GM12801 (cell line): ENCODE data around the gene PAQR9.

Experiments
- CTCF ChIP-seq: IDR thresholded peaks from one replicate; pipeline ENCODE4 v1.5.1; 2011; ENCODE audit warnings: control low read depth; ENCODE audit not compliant: insufficient read length; ENCODE audit errors: extremely low read depth

PAQR9 gene

GRCh38 chr3:142960322-142960850 is 3.1 kb downstream of the PAQR9 start:
- no peak for TF ChIP-seq CTCF

- no peak for TF ChIP-seq CTCF
These were observed 4.8 kb downstream of the PAQR9 start for GRCh38 chr3:142958707-142959106.

DNA sequence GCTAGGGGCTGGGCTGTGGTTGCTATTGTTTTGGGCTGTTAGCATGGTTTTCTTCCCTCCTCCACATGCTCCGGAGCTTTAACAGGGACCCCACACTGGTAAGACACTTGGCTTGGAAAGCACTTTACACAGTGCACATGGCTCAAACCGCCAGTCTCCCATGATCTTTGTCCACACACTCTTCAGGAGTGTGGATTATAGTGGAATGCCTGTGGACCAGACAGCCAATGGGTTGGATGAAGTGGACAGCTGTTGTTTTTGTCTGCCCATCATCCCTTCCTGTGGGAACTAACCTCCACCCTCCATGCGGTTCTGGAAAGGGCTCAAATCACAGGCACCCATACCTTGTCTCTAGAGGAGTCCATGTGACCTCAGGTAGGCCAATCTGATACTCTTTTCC is 10.0 kb downstream of the PAQR9 start:
- no peak for TF ChIP-seq CTCF

GRCh38 chr3:142952272-142953193 is 10.9 kb downstream of the PAQR9 start:
- TF ChIP-seq CTCF, result no peak

- TF ChIP-seq CTCF, result no peak
These were observed 11.7 kb downstream of the PAQR9 start for GRCh38 chr3:142951794-142952193.

DNA sequence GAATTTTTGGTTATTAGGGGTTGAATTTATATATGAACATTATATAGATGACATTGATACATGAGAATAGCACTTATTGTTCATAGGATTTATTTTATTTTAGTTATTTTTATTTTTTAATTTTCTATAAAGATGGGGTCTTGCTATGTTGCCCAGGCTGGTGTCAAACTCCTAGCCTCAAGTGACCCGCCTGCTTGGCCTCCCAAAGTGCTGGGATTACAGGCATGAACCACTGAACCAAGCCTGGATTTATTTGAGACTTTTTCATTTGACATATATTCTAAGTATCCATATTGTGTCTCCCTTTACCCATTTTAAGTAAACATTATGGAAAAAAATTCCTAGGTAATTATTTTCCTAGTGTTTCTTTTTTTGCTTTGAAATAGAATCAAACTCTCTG is 12.5 kb downstream of the PAQR9 start:
- no peak for TF ChIP-seq CTCF

GRCh38 chr3:142947799-142948575 is 15.5 kb downstream of the PAQR9 start:
- TF ChIP-seq CTCF, result no peak
